GM21423 (cell line): ENCODE results near the gene ARMH3.
A peak's percentile ranks its signal among the peaks of the same experiment; 100 is the strongest.
"Not testable (repeated sequence)": the region's sequence is repeated elsewhere in the genome, so short reads cannot be mapped to it uniquely, and the experiment has no call there.

ENCODE experiments used
- ATAC-seq: cut with Tn5 transposase; IDR thresholded peaks from one replicate; pipeline ENCODE4 v1.9.1; 2021; ENCODE audit warnings: mild to moderate bottlenecking, moderate library complexity; ENCODE audit not compliant: unreplicated experiment

Gene ARMH3

DNA sequence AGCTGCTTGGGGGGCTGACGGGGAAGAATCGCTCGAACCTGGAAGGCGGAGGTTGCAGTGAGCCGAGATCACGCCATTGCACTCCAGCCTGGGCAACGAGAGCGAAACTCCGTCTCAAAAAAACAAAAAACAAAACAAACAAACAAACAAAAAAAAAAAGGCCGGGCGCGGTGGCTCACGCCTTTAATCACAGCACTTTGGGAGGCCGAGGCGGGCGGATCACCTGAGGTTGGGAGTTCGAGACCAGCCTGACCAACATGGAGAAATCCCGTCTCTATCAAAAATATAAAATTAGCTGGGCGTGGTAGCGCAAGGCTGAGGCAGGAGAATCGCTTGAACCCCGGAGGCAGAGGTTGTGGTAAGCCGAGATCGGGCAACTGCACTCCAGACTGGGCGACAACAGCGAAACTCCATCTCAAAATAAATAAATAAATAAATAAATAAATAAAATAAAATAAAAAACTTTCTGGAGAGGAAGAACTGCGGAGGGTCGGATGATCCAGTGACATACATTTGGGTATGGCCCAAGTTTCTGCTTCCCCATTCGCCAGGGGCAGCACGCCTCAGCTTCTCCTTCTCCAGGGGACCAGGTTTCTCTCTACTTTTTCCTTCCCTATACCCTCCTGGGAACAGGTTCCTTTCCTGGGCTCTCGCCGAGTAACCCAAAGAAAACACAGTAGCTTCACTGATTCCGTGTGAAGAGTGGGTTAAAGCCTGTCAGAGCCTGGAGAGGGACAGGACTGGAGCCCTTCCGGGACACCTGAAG lies 909 bp downstream of the ARMH3 start:
- not testable (repeated sequence) for ATAC-seq

DNA sequence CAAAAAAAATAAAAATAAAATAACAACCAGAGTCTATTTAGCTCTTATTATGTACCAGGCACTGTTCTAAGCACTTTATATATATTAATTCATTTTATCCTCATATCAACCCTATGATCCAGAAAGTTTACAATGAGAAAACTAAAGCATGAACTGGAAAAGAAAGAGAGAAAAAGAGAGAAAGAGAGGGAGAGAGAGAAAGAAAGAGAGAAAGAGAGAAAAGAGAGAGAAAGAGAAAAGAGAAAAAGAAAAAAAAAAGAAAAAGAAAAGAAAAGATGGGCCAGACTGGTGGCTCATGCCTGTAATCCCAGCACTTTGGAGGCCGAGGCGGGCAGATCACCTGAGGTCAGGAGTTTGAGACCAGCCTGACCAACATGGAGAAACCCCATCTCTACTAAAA lies 9.9 kb downstream of the ARMH3 start:
- ATAC-seq = no peak

DNA sequence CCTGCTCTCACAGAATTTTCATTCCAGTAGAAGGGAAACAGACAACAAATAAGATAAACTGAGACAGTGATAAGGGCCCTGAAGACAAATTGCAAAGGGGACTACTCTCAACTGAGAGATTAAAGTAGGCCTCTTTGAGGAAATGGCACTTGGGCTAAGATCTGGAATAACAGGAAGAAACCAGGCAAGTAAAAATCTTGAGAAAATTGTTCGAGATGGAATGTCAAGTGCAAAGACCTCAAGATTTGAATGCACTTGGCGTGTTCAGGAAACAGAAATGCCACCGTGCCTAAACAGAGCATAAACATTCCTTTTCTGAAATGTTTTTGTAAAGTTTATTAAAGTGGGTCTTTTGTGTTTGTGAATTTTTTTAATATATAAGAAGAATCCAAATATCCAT lies 10.7 kb downstream of the ARMH3 start:
- no peak for ATAC-seq

DNA sequence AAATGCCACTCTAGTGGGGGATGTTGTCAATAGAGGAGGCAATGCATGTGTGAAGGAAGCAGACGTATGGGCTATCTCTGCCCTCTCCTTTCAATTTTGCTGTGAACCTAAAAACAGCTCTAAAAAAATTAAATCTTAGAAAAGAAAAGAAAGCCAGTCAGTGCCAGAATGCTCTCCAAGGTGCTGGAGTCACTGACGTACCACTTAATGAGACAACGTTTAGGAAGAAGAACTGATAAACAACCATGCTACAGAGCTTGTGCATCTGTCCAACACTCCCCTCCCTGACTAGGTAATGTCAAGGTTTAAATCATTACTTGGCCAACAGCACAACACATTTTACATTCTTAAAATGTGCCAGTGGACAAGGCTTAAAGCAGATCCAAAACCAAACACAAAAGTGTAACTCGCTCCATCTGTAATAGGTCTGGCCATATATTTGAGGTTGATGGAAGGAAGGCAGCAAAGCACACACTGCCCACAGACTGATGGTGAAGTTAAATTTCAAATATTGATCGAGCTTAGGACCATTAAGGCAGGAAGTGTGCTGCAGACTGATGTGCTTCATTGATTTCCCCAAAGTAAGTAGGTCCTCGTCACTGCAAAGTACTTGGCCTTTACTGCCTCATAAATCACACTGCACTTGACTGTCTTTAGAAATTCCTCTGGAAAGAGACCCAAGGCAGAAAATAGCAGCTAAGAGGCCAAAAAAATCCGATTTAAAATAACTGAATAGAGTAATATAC lies 15.5 kb downstream of the ARMH3 start:
- no peak for ATAC-seq

DNA sequence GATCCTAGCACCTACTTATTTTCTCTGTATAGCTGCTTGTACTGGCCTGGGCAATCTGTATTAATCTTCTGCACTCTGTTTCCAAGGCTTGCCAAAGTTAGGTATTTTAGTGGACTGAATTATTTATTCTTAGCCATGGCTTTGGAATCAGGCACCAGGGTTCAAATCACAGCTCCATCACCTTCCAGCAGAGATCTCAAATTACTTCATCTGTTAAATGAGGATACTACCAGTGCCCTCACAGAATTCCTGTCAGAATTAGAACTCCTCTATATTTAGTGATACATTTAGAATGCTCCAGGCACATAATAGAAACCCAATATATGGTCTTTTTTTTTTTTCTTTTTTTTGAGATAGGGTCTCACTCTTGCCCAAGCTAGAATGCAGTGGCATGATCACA lies 17.6 kb downstream of the ARMH3 start:
- no peak for ATAC-seq

DNA sequence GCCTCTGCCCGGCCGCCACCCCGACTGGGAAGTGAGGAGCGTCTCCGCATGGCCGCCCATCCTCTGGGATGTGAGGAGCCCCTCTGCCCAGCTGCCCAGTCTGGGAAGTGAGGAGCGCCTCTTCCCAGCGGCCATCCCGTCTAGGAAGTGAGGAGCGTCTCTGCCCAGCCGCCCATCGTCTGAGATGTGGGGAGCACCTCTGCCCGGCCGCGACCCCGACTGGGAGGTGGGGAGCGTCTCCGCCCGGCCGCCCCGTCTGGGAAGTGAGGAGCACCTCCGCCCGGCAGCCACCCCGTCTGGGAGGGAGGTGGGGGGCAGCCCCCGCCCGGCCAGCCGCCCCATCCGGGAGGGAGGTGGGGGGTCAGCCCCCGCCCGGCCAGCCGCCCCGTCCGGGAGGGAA lies 20.2 kb downstream of the ARMH3 start:
- ATAC-seq = not testable (repeated sequence)

DNA sequence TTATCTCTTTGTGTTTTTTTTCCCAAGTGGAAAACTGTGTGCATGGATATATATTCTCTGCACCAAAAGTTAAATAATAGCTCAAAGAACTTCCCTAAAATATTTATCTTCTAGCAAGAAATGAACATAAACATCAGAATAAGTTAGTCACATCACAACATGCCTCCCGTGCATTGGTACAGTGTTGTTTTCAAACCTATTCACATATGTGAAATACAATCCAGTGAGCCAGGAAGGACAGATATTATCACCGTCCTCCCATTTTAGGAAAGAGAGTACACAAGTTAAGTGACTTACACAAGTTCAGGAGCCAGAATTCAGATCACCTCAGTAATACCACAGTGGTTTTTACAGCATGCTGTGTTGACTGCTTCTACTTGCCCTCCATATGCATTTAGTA lies 22.2 kb downstream of the ARMH3 start:
- ATAC-seq = no peak

DNA sequence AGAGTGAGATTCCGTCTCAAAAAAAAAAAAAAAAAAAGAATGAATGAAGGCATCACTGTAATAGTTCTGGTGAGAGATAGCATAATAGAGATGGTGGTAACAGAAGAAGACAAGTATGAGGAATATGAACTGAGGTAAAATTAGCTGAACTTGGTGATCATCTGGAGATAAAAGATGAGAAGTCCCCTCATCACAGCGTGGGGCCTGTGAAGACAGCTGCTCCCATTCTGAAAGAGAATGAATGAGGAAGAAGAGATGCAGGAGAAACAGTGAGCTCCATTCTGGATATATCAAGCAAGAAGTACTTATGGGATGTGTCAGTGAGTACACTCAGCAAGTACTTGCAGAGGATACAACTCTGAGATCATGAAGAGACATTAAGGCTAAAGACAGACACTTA lies 28.7 kb downstream of the ARMH3 start:
- no peak for ATAC-seq

DNA sequence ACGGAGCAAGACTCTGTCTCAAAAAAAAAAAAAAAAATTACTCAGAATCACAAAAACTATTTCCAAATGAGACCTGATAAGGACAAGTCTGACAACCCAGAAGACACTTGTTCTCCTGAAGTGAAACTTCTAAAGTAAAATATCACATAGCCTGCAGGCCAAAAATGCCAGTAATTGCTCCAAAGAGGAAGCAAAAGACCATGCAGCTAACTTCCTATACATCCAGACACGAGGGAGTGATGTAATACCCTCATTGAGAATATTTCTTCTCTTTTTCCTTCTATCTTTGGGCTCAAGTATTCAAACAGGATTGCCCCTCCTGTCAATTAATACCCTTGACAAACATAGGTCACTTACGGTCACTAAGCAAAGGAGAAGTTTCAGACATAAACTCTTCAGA lies 31.2 kb downstream of the ARMH3 start:
- ATAC-seq = no peak

DNA sequence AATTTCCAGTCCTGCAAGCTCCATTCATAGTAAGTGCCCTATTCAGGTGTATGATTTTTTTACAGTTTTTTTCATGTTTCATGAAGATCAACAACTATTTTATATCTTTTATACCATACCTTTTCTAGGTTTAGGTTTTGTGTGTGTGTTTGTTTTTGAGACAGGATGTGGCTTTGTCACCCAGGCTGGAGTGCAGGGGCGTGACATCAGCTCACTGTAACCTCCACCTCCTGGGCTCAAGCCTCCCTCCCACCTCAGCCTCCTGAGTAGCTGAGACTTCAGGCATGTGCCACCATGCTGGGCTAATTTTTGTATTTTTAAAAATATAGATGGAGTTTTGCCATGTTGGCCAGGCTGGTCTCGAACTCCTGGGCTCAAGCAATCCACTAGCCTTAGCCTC lies 35.0 kb downstream of the ARMH3 start:
- no peak for ATAC-seq

DNA sequence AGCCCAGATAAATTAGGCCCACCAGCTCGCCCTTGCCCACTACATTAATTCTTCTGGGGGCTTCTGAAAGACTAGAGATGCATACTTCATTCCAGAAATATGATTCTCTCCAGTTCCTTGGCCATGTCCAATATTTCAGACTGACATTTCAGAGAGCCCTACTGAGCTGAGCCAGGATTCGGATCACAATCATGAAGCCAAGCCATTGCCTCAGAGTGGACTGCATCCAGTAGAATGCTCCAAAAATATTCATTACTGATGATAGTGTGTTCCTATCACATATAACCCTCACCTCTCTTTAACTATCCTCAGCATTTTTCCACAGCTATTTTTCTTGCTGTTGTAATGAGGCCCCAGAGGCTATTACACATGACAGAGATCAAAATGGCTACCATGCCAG lies 38.7 kb downstream of the ARMH3 start:
- ATAC-seq = no peak

DNA sequence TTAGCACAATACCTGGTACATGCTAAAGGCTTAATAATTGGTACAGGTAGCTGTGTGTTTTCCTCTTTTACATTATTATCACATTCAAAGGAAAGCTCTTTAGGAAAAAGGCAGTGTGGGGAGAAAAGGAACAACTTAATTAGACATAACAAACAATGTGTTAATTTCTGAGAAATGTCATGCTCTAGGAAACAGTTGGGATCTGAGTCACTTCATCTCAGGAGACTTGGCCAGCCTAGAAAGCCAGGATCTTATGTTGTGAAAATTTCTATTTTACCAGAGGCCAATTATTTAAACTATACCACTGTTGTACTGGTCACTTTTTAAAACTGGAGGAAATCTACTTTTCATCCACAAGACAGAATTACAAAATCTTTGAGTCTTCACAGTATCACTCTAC lies 39.6 kb downstream of the ARMH3 start:
- ATAC-seq = no peak

DNA sequence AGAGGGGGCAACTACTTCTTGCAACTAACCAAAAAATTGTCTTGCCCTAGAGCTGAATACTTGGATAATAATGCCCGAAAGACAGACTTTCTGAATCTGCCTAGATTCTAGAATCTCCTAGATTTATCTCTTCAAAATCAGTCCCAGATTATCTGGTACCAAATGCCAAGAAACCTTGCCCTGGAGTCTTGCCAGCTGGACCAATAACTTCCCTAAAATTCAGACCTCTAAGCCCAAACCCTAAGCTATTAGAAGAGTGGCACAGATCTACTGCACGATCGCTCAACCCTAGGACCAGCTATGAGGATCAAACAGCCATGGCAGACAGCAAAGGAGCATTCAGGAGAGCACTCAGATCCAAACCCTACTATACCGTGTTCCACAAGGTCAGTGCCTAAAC lies 45.0 kb downstream of the ARMH3 start:
- ATAC-seq = no peak

DNA sequence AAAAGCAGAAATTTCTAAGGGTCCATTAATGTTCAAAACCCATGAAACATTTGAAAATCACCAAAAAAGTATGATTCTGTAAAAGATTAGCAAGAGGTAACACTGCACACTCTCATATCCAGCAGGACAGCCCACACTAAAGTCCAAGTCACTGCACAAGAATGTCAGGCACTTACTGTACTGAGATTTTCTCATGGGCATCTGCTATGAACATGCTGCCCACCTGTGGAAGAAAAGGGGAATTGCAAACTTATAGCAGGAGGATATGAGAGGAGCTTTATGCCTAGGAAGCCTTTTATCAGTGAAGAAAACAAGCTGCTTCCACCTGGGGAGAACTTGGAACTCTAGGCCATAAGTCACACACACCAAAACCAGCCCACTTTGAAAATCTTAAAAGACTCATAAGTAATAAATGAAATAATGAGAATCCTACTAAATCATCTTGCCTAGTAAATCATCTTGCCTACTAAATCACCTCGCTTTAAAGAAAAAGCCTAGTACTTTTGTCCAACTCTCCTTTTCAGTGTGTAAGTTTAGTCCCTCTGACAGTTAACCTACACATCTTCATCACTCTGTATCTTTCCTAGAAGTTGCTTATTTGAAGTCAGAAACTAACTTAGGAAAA lies 46.1 kb downstream of the ARMH3 start:
- ATAC-seq = no peak

DNA sequence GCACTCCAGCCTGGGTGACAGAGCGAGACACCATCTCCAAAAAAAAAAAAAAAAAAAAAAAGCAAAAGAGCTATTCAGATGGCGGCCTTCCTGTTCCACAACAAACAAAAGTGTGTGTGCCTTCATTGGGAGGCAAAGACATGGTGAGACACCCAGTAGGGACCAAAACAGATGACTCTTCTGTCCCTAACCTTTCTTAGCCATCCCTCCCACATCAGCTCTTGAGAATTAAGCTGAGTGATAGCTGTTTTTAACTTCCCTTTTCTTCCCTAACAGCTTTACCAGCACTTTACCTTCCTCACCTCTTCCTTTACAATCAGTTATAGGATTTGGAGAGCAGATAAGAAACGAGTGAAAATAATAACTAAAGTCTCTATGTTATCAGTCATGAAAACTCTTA lies 48.2 kb downstream of the ARMH3 start:
- no peak for ATAC-seq

DNA sequence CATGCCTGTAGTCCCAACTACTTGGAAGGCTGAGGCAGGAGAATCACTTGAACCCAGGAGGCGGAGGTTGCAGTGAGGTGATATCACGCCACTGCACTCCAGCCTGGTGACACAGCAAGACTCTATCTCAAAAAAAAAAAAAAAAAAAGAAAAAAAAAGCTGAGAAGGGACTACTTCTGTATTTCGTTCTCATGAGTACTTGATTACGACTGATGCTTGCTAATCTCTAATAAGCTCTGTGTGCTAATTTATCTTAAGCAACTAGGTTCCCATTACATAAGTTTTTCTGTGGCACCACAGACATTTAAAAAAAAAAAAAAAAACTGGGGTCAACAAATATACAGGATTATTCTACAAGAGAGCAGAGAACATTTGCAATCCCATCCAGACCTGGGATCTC lies 48.9 kb downstream of the ARMH3 start:
- not testable (repeated sequence) for ATAC-seq

DNA sequence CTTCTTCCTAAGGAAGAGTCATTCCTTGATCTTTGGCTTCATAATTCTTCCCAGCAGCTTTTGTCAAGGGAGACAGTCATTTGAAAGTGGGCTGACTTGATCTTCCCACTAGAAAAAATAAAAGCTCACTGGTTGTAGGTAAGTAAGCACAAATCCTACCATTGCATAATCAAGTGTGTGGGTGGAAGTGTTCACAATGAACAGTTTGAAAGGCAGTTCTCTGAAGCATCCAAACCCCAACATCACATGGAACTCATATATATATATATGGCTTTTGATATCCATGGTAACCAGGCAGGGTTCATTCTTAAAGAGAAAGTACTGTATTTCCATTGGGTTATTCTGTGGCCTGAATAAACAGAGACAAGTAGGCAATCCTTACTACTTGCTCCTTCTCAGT lies 51.6 kb downstream of the ARMH3 start:
- ATAC-seq = no peak

DNA sequence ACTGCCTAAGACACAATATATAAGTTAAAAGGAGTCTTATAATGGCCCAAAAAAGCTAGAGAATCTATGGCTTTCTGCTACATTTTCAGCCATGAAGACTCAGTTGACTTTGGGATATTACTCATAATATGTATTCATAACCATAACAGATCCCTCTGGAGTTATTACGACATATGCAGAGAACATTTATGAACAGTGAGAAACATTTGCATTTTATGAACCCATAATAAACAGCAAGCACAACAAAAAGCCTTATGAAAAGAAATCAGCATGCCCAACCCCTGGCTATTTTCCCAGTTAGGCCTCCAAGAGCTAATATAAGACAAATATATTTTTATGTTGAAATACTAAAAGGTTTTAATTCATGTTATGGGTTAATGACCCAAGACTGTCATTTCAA lies 52.4 kb downstream of the ARMH3 start:
- ATAC-seq = no peak

DNA sequence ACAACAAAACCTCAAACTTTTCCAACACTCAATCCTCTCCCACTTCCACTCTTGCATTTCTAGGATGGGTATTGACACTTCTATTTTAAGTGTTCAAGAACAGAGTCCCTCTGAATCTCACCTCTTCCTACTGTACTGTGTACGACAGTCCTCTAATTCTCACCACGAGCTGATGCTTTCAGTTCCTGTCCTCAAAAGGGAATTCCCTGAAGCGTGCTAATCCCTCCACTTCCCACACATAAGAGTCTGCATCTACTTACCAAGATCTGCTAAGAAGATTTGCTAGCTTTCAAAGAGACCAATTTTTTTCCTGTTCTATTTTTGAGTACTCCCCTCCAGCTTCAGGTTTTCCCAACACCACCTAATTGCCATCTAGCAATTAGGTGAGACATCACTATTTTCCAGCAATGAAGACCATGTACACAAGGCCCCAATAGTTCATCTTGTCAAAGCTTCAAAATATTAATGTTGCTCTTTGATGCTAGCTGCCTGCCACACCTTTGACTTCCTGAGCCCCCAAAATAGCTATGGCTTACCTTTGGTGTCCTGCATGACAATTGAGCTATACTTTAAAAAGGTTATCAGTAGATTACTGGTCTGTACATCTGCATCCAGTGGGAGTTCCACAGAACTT lies 54.4 kb downstream of the ARMH3 start:
- ATAC-seq = peak; percentile 68

DNA sequence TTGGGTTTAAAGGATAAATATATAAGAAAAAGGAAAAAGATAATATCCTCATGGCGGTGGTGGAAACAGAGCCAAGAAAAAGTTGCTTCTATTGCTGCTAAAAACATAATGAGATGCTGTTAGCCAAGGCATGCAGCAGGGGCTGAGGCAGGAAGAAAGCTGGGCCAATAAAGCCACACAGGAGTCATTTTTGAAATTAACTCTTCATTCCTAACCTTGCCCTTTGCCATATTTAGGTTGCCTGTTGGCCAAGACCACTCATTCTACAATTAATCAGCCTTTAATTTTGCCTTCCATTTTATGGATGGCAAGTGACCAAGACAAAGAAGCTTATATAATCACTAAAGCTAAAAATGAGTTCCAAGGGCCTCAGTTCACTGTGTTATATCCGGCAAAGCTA lies 58.2 kb downstream of the ARMH3 start:
- no peak for ATAC-seq

DNA sequence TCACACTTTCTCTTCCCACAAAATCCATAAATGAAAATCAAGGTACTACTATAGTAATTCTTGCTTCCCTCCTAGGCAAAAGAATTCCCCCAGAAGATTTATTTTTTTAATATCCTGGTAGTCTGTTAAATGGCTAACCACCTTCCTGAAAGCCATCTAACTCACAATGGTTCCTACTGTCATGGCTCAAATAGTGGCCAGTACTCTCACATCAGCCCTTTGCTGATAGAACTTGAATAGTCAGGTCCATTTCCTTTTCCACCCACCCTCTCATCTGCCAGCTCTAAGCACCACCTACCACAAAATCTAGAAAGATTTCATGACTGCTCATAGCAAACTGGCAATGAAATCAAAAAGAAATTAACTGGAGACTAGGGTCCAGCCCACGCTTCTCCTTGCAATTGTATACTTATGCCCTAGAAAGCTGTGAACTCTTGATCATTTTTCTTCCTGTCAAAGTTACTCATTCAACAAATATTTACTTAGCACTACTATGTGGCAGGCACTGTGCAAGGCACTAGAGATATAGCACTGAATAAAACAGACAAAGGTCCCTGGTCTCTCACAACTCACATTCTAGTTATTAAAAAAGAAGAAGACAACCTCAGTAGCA lies 60.4 kb downstream of the ARMH3 start:
- no peak for ATAC-seq
